Stimulated activated CD4-positive, alpha-beta T cell treated with anti-CD3 and anti-CD28 coated beads, Interleukin-15, amount 100 ng/mL, for 24 hours (primary cell): ENCODE measurements around the gene RNASE13.
A peak's percentile ranks its signal among the peaks of the same experiment; 100 is the strongest.

Experiments
- DNase-seq: peaks from one replicate; pipeline ENCODE4 v3.0.0-alpha.2; 2020

The RNASE13 gene

DNA sequence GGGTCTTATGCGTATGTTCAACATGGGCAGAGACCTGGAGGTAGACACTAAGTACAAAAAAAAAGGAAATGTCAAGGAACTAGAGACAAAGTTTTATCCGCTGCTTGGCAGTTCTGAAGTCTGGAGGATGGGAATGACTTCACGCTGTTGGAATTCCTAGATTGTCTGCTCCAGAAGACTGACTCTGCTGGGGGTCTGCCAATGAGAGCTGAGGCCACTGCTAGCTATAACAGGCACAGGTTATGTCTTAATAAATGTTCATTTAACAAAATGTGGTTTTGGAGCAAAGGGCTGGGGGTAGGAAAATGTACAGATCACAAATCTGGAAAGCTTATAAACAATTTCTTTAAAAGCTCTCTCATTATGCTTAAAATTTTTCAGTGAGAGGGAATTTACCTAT lies 28.9 kb upstream of the RNASE13 start:
- no peak for DNase-seq

DNA sequence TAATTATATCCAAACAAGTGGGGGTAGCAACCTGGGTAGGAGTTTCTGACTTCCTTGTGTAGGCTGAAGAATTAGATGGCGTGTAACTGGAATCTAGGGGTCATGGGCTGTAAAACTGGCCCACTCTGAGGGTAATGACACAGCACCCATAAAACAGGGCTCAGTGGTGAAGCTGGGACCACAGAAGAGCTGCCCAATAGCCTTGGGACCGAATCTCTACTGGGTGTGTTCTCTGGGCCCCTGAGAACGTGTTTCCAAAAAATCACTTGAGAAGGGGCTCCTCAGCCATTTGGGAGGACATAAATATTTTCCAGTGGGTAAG lies 26.7 kb upstream of the RNASE13 start:
- no peak for DNase-seq

DNA sequence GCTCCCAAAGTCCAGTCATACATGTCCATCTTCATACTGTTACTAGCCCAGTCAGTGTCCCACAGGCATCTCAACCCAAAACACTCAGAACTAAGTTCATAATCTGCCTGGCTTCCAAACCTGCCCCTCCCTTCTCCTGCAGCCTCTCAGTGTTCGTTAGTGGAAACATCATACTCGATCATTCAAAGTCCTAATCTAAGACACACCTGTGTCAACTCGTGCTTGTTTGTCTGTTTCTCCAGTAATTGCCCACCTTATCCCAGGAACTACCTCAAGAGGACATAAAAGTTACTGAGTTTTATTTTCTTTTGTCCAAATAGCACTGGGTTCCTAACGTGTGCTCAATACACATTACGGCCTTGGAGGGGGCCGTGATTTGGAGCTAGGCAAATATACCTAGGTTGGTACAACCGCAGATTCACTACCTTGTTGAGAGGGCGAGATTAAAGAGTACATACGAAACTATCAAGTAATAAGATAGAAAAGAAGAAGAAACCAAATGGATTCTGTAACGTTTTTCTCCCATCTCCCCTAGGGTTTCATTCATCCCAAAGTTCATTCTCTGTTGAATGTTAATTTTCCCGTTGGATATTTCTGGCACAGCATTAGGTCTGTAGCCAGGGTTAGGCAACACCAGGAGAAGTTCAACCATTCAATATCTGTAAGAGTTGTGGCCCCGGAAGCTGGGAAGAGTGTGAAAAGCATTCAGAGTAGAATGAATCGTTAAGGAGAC lies 26.2 kb upstream of the RNASE13 start:
- no peak for DNase-seq

DNA sequence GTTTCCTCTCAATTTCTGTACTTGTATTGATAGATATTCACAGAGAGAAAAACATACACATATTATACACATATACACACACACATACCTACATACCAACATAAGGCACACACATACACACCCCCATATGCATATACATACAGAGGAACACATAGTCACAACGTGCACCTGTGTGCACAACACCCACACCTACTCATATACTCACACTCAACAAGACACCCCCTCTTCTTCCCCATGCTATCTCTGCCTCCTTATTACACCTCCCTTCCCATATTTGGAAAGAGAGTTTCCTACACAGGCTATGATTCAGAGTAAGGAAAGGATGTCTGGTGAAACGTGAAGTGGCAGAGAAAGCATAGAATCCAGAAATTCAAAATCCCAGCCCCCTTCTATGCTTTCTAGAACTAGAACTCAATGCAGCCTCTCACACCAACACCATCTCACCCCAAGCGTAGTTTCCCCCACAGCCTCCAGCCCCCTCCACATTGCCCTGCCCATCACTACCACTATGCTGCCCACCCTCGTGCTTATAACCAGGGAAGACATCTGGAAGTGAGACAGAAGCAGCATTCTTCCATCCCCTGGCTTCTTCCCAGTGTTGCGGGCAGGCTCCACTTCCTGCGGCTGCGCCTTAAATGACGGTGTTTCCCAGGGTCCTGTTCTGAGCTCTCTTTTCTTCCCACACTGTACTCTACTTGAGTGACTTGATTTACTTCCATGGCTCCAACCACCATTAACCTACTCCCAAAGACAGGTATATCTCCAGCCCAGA lies 25.4 kb upstream of the RNASE13 start:
- no peak for DNase-seq

DNA sequence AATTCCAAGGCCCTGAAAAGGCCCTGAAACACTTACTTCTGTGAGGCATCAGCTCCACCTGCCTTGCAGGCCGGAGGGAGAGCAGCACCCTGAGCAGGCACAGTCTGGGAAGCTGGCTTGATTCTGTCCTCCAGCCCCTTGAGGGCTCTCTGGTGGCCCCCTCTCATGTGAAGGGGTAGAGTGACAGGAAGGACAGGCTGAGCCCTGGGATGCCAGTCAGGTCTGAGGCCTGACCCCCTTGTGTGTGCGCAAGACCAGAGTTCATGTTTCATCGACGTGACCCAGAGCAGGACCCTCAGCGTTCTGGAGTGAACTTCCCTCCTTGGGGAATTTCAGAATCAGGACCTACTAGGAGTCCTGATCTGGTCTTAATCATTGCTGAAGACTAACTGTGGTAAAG lies 24.3 kb upstream of the RNASE13 start:
- DNase-seq: no peak

DNA sequence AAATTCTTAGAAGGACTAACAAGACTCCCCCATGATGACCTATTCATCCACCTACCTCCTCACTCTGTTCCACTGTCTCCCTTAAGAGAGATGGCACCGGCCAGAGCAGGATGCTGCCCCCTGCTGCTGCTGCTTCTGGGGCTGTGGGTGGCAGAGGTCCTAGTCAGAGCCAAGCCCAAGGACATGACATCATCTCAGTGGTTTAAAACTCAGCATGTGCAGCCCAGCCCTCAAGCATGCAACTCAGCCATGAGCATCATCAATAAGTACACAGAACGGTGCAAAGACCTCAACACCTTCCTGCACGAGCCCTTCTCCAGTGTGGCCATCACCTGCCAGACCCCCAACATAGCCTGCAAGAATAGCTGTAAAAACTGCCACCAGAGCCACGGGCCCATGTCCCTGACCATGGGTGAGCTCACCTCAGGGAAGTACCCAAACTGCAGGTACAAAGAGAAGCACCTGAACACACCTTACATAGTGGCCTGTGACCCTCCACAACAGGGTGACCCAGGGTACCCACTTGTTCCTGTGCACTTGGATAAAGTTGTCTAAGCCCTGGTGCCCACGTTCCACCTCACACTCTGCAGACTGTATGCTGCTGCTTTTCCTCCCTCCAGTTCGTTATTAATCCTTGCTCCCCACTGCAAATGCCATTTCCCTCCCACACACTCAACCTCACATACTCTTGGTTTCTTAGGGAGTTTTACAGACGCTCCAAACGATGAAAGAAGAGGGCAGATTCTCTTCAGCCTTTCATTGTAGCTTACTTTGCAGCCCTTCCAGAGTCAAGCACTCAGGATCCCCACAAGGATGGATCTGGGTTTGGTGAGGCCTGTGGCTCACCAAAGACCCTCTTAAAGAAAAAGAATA lies 23.4 kb upstream of the RNASE13 start, which contains the start of gene RNASE8:
Gene RNASE8 (plus strand): TSS at position 20 of the 873 bp plus-strand sequence. CDS start 71 bp downstream, at position 91.
- DNase-seq: peak; percentile 20

DNA sequence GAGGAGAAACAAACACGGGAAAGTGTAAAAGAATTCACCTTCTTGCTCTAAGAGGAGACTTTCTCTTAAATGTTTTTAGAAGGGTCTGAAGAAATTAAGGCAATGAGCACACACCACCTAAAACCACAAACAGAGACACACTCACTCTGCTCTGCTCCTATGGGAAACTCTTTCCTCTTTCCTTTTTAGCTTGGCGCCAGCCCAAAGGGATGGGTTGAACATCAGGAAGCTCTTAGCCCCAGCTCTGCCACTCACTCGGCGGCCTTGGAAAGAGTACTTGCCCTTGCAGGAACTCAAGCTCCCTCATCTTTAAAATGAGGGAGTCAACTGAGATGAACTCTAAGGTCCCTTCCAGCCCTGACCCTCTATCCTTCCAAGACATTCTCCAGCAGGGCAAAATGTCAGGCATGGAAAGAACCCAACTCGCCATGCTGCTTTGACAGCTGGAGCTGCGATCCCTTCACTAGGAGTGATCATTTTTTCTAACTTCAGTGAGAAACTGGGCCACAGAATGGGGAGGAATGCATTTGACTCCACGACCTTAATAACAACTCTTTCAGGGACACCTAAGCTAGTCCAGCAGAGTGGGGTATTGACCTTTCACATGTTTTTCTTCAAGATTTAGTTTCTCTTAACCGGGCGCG lies 22.0 kb upstream of the RNASE13 start:
- DNase-seq: no peak

DNA sequence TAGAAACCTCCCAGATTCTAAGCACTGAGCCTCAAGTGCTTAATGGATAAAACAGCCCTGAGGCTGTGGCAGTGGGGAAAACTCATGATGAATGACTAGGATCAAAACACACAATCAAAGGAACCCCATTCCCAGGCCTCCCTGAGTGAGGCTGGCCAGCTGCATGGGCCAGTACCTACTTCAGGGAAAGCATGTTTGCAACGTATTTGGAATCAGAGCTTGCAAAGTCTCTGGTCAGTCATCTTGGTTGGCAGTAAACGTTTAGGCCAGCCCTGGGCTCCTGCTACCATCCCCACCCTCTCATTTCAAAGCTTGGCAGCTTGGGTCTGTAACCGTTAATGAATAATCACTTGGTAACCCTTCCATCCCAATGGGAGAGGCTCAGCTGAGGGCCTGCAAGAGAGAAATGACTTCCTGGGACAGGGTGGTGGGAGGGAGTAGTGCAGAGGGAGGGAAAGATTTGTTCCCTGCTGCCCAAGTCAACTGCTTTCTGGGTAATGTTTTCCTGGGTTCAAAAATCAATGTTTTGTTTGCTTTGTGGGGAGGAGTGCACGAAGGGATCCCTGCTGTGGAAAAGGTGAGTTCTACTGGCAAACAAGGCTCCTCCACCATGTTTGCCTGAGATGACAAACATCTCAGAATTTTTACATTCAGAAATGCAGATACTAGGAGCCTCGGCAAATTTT lies 21.0 kb upstream of the RNASE13 start:
- DNase-seq: no peak

DNA sequence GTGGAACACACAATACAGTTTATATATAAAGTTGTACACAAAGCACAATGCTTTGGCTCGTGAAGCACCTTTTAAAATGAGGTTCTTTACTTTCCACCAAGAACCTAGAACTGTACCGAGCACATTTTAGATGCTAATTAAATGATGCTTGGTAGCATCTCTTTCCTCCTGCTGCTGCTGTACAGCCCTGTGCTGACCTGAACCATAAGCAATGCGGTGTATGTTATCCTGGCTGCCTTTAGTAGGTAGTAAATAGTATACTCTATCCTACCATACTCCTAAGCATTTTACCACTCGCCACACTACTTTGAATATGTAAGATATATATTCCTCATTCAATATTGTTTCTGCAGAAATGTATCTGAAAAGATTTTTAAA lies 20.1 kb upstream of the RNASE13 start:
- no peak for DNase-seq

DNA sequence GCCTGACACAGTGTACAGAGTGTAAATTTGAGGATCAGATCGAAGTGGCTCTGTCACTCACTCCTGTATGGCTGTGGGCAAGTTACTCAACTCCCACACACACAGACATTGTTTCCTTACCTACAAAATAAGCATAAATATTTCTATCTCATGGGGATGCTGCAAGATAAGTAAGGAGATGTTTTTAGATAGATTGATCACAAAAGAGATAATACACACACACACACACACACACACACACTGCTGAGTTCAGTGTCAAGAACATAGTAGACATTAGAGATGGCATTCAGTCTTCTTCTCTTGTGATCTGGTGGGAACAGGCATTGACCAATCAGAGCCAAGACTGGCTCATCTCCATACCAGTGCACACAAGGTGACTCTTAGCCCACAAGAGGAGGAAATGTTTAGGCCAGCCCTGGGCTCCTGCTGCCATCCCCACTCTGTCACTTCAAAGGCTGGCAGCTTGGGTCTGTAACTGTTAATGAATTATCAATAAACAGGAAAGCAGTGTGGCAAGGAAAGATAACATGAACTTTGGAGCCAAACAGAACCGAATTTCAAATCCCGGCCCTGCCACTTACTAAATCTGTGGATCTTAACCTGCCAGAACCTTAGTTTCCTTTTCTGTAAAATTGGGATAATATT lies 19.6 kb upstream of the RNASE13 start:
- no peak for DNase-seq

DNA sequence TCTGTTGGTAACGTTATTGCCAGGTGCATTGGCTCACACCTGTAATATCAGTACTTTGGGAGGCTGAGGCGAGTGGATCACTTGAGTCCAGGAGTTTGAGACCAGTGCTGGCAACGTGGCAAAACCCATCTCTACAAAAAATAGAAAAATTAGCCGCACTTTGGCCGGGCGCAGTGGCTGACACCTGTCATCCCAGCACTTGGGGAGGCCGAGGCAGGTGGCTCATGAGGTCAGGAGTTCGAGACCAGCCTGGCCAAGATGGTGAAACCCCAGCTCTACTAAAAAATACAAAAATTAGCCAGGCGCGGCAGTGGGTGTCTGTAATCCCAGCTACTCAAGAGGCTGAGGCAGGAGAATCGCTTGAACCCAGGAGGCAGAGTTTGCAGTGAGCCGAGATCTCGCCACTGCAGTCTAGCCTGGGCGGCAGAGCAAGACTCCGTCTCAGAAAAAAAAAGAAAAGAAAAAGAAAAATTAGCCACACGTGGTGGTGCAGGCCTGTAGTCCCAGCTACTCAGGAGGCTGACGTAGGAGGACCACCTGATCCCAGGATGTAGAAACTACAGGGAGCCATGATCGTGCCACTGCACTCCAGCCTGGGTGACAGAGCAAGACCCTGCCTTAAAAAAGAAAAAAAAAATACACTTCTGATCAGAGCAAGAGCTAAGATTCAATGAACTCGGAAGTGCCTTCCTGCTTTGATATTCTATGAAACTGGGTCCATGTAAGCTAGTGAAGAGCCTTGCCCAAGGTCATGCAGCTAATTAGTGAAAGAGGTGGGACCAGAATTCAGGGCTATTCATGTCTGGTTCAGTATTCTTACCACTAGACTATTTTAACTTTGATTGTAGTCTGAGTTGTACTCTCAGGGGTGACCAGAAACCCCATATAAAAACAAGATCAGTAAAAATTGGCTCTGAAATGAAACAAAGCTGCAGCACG lies 18.8 kb upstream of the RNASE13 start:
- DNase-seq: no peak

DNA sequence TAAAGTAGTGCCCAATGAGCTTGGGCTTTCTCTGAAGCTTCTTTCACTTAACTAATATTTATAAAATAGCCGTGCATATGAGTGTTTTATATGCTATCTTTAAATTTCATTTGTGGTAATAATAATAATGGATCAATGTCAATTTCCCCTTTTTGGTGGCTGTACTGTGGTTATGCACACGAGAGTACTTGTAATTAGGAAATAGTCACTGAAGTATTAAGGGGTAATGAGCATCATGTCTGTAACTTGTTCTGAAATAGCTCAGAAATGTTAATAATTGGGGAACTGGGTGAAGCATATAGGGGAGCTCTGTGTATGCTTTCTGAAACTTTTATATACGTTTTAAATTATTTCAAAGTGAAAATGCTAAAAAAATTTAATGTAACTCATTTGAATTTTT lies 16.0 kb upstream of the RNASE13 start:
- DNase-seq: no peak

DNA sequence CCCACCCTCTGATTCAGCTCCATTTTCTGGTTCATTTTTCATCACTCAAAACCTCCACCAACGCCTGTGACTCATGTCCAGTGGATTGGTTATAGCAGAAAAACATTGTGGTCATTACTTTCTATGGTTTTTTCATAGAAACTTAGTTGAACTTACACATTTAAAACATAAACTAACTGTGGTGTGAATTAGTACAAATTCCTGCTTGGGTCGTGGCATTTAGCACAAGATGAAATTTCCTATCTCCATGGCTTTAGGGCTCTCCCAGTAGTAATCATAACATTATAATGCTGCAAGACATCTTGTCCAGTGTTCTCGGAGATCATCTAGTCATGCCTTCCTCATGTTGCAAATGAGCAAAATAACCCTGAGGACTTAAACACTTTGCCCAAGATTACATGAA lies 14.7 kb upstream of the RNASE13 start:
- no peak for DNase-seq

DNA sequence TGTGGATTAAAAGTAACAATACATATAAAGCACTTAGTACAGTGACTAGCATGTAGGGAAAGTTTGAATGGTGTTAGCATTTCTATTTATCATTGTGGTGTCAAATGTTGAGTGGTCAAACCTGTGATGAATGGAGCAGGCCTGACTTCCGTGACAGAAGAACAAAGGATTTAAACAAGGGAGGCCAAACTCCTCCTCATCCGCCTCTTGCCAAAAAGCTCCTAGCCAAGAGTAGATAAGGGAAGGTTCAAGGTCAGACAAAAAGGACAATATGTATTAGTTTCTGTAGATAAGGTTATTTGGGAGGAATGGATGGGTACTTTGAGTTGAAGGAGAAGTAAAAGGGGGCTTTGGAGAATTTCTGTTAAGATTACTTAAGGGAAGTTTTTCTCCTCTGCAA lies 14.0 kb upstream of the RNASE13 start:
- no peak for DNase-seq

DNA sequence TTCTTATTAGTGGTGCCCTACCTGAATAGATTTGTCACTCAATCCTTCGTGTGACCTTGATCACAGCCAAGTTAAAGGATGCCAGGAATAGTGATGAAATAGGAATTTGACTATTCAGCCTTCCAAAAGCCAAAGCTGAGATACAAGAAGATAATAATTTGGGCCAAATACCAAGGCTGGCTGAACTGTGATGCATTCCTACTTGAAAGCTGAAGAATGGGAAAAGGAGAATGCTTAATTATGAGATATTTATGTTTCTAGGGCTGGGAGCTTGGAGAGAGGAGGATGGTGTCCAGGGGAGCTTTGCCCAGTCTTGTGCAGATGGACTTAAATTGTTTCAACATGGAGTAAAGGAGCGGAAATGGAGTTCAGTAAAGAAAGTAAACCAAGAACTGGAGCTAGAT lies 12.8 kb upstream of the RNASE13 start:
- DNase-seq: no peak

DNA sequence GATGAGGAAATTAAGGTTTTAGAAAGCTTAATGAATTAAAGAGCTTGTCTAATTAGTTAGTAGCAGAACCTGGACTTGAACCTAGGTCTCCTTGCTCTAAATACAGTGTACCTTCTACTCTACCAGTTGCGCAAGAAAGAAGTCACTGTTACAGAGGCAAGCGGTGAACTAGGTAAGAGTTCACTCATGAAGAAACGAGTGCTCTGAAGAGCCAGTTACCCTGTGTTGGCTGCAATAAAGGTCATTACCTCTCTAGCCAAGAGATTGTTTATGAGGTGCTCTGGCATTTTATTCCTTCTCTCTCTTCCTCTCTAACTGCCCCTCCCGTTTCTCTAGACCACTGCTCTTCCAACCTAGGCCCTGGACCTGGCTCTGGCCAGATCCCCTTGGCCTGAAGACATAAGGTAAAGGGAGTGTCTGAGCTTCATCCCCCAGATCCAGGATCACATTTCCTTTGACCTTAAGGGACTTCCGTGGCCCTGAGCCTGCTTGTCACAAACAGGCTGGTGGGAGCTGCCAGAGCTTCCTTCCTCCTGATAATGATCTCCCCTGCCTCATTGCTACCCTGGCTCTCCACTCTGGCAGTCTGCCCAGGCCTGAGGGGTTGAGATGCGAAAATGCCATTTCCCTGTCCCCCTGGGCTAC lies 9.5 kb upstream of the RNASE13 start:
- DNase-seq: no peak

DNA sequence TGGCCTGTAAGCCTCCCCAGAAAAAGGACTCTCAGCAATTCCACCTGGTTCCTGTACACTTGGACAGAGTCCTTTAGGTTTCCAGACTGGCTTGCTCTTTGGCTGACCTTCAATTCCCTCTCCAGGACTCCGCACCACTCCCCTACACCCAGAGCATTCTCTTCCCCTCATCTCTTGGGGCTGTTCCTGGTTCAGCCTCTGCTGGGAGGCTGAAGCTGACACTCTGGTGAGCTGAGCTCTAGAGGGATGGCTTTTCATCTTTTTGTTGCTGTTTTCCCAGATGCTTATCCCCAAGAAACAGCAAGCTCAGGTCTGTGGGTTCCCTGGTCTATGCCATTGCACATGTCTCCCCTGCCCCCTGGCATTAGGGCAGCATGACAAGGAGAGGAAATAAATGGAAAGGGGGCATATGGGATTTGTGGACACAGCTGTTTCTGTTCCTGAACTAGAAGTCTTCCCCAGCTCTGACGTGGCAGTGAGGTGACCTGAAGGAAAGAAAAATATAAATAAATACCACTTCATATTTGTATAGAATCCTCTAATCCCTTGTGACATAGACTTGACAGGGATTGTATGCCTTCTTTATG lies 8.9 kb upstream of the RNASE13 start:
- no peak for DNase-seq

DNA sequence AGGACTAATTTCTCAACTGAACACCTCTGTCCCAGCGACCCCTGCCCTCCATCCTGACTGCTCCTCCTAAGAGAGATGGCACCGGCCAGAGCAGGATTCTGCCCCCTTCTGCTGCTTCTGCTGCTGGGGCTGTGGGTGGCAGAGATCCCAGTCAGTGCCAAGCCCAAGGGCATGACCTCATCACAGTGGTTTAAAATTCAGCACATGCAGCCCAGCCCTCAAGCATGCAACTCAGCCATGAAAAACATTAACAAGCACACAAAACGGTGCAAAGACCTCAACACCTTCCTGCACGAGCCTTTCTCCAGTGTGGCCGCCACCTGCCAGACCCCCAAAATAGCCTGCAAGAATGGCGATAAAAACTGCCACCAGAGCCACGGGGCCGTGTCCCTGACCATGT lies 8.3 kb upstream of the RNASE13 start:
- no peak for DNase-seq

DNA sequence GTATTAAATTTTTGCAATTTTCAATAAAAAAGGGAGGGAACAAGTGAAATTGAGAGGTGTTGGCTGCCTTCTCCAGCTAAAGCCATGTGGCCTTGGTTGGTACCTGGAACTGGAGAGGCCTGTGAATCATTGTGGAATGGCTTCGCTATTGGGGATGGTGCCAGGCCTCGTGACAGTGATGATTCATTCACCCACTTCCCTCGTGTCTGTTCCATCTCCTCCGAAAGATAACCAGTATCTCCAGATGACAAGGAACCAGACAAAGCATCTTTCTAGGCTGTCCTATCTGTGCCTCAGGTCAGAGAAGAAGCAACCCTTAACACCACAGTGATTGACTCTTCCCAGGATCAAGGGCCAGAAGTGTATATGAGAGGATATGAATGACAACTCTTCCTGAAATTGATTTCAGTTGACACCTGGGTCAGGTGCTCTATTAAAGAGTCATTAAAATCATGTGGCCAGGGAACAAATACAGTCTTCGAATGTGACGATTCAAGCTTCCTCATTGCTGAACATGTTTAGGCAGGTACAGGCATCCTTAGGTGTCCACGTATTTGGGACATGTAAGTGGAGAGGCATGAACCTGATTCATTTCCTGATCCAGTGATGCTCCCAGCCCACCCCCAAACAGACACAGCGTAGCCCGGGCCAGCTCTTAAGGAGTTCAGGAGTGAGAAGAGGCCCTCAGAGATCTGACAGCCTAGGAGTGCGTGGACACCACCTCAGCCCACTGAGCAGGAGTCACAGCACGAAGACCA lies 7.2 kb upstream of the RNASE13 start, which contains the start of gene RNASE7:
Gene RNASE7 (plus strand): TSS at position 687 of the 758 bp plus-strand sequence. CDS start 631 bp downstream, outside the sequence.
- no peak for DNase-seq
